PC-3 (cell line): ENCODE measurements around the gene ZNF213. TPM values are rescaled to one million over a fixed set of nuclear protein-coding genes. Genes with fewer than 3 reads are reported as not detected.

Experiments
- ATAC-seq: fragments of 200-7000 bp; cut with Tn5 transposase; 2 replicates; pipeline ENCODE4 v1.9.1; 2020; ENCODE audit warnings: mild to moderate bottlenecking, moderate library complexity
- BruUV-seq: library from RNA; stranded (reverse); fragments of 400-500 nt; replicated peaks from 2 replicates; lab custom pipeline; 2021; lab: Mats Ljungman, UMichigan
- CTCF ChIA-PET: fragments of 300-600 bp; sonication (Branson Sonifier 250); formaldehyde crosslinking; loops from one replicate; lab custom pipeline; 2022; ENCODE audit warnings: antibody characterized with exemption; lab: Charles Lee
- POLR2A ChIA-PET: fragments of 300-600 bp; sonication (Branson Sonifier 250); formaldehyde crosslinking; loops from one replicate; lab custom pipeline; 2022; ENCODE audit warnings: antibody characterized with exemption; ENCODE audit not compliant: unreplicated experiment; lab: Charles Lee
- DNase-seq: peaks from one replicate; pipeline ENCODE4 v3.0.0-alpha.2; 2015
- H2AFZ ChIP-seq: fragments of 300-600 bp; sonication (generic); 2 replicates; pipeline ENCODE4 v1.6.0; 2016; ENCODE audit warnings: antibody characterized with exemption, low read length
- H3F3A ChIP-seq: fragments of 300-600 bp; sonication (generic); one replicate; pipeline ENCODE4 v1.6.0; 2017; ENCODE audit warnings: antibody characterized with exemption, low read length, control low read depth, mild to moderate bottlenecking; ENCODE audit not compliant: unreplicated experiment
- H3K27ac ChIP-seq: fragments of 300-600 bp; sonication (generic); 2 replicates; pipeline ENCODE4 v1.5.1; 2016; ENCODE audit warnings: mild to moderate bottlenecking, low read length
- H3K27me3 ChIP-seq: fragments of 300-600 bp; sonication (generic); 2 replicates; pipeline ENCODE4 v1.6.1; 2016; ENCODE audit warnings: low read length, mixed read lengths
- H3K36me3 ChIP-seq: fragments of 300-600 bp; sonication (generic); 2 replicates; pipeline ENCODE4 v1.6.1; 2016; ENCODE audit warnings: low read depth, mixed run types, low read length, mixed read lengths
- H3K4me1 ChIP-seq: fragments of 300-600 bp; sonication (generic); 2 replicates; pipeline ENCODE4 v1.5.1; 2016; ENCODE audit warnings: low read length; ENCODE audit not compliant: insufficient read depth
- H3K4me2 ChIP-seq: fragments of 300-600 bp; sonication (generic); 2 replicates; pipeline ENCODE4 v1.6.0; 2016; ENCODE audit warnings: low read length
- H3K4me3 ChIP-seq: fragments of 300-600 bp; sonication (generic); 2 replicates; pipeline ENCODE4 v1.5.1; 2016; ENCODE audit warnings: mild to moderate bottlenecking, low read length, mixed read lengths
- H3K79me2 ChIP-seq: fragments of 300-600 bp; sonication (generic); 2 replicates; pipeline ENCODE4 v1.6.1; 2017; ENCODE audit warnings: low read length, mixed read lengths
- H3K9ac ChIP-seq: fragments of 300-600 bp; sonication (generic); 2 replicates; pipeline ENCODE4 v1.6.0; 2016; ENCODE audit warnings: mild to moderate bottlenecking, low read length
- H3K9me2 ChIP-seq: fragments of 300-600 bp; sonication (generic); replicated peaks from 2 replicates; pipeline ENCODE4 v1.6.1; 2016; ENCODE audit warnings: mixed run types, low read length, mixed read lengths
- H3K9me3 ChIP-seq: fragments of 300-600 bp; sonication (generic); 2 replicates; pipeline ENCODE4 v1.6.1; 2016; ENCODE audit warnings: low read length, mixed read lengths
- H4K20me1 ChIP-seq: fragments of 300-600 bp; sonication (generic); 2 replicates; pipeline ENCODE4 v1.6.1; 2016; ENCODE audit warnings: low read length, mixed read lengths
- EZH2 ChIP-seq: fragments of 300-600 bp; sonication (generic); IDR thresholded peaks from one replicate; pipeline ENCODE4 v1.6.1; 2017; ENCODE audit warnings: antibody characterized with exemption, mild to moderate bottlenecking, low read length; ENCODE audit not compliant: unreplicated experiment
- EZH2phosphoT487 ChIP-seq: fragments of 300-600 bp; sonication (generic); IDR thresholded peaks from 2 replicates; pipeline ENCODE4 v1.6.1; 2018; ENCODE audit warnings: mild to moderate bottlenecking, antibody characterized with exemption, low read length, borderline replicate concordance
- intact Hi-C: fragments of 100-400 bp; cut with micrococcal nuclease; formaldehyde crosslinking; loops from 2 replicates; pipeline ENCODE4 v1.9.0; 2023
- total RNA-seq: library from RNA; depleted of rRNA; stranded (reverse); fragments of >200 nt; gene quantifications from 2 replicates; pipeline ENCODE4 v1.2.3, GENCODE V29; 2014
- TF ChIP-seq, protein P1 (sequence below): fragments of 300-600 bp; sonication (generic); conservative IDR thresholded peaks from 2 replicates; pipeline ENCODE4 v1.5.1; 2017; ENCODE audit warnings: antibody characterized with exemption, low read depth, mild to moderate bottlenecking, low read length

The ZNF213 gene
- total RNA-seq, 1 experiment from 2014 or later, result 3.6 TPM

DNA sequence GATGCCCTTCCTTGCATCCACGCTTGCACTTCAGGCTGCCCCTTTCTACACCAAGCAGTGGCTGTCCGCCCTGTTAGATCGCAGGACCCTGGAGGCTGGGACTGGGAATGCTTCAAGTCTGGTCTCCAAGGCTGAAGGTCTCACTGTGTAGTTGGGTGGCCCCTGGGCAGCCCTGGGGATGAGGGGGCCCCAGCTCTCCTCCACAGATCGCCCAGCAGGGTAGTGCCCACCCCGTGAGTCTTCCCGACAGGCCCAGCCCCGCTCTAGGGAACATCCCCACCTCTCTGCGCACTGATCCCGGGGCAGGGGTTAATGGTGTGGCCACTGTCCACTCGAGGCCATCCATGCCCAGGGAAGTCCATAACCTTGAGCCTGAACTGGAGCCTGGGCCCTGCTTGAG, 10.3 kb downstream of the ZNF213 start:
- Histone ChIP-seq H3K79me2 (no peaks in the 10 kb centered on the region), H3K4me1 (peaks cover 9% of the 10 kb centered on the region; the same call in 1 of the 2 replicates), H3K27ac (no peak overlapping the region), H3F3A (no peaks in the 10 kb centered on the region), H3K9me2 (no peaks in the 10 kb centered on the region), H3K36me3 (no peaks in the 10 kb centered on the region), H2AFZ (no peak overlapping the region), H4K20me1 (no peaks in the 10 kb centered on the region), H3K9me3 (no peaks in the 10 kb centered on the region), H3K4me3 (no peak overlapping the region), H3K9ac (no peak overlapping the region), H3K27me3 (no peaks in the 10 kb centered on the region), H3K4me2 (no peak overlapping the region)
- no peak for DNase-seq
- no TSS peak for BruUV-seq
- TF ChIP-seq EZH2phosphoT487 (no peak), EZH2 (no peak)
- TF ChIP-seq, protein P1, sequence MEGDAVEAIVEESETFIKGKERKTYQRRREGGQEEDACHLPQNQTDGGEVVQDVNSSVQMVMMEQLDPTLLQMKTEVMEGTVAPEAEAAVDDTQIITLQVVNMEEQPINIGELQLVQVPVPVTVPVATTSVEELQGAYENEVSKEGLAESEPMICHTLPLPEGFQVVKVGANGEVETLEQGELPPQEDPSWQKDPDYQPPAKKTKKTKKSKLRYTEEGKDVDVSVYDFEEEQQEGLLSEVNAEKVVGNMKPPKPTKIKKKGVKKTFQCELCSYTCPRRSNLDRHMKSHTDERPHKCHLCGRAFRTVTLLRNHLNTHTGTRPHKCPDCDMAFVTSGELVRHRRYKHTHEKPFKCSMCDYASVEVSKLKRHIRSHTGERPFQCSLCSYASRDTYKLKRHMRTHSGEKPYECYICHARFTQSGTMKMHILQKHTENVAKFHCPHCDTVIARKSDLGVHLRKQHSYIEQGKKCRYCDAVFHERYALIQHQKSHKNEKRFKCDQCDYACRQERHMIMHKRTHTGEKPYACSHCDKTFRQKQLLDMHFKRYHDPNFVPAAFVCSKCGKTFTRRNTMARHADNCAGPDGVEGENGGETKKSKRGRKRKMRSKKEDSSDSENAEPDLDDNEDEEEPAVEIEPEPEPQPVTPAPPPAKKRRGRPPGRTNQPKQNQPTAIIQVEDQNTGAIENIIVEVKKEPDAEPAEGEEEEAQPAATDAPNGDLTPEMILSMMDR, result no peak
- POLR2A ChIA-PET, result no interaction called here
- intact Hi-C loops, result no loop called here
- CTCF ChIA-PET, result no interaction called here
- no peak for ATAC-seq

DNA sequence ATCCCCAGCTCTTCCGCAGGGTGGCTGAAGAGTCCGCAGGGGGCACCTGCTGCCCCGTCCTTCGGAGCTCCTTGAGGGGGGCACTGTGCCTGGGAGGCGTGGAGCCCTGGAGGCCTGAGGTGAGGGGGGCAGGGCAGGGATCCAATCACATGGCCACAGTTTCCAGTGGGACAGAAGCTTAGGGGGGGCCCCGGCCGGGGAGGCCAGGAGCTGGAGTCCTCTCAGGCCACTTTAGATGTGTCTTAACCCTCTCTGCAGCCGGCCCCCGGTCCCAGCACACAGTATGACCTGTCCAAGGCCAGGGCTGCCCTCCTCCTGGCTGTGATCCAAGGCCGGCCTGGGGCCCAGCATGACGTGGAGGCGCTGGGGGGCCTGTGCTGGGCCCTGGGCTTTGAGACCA, 10.8 kb downstream of the ZNF213 start:
- POLR2A ChIA-PET, result no interaction called here
- no peaks in the 10 kb centered on the region for H3K27me3 ChIP-seq
- no peak overlapping the region for H3K27ac ChIP-seq
- ATAC-seq (no peak), DNase-seq (no peak)
- no peak for TF ChIP-seq EZH2
- TF ChIP-seq EZH2phosphoT487, result no peak
- TF ChIP-seq, protein P1, result no peak
- no peaks in the 10 kb centered on the region for H3F3A ChIP-seq
- no peak overlapping the region for H3K4me3 ChIP-seq
- H3K9ac ChIP-seq, result no peak overlapping the region
- peaks cover 9% of the 10 kb centered on the region; the same call in 1 of the 2 replicates for H3K4me1 ChIP-seq
- no peaks in the 10 kb centered on the region for H3K79me2 ChIP-seq
- H3K4me2 ChIP-seq, result no peak overlapping the region
- H3K9me3 ChIP-seq, result no peaks in the 10 kb centered on the region
- no peaks in the 10 kb centered on the region for H4K20me1 ChIP-seq
- CTCF ChIA-PET, result no interaction called here
- intact Hi-C loops, result no loop called here
- no peaks in the 10 kb centered on the region for H3K36me3 ChIP-seq
- H3K9me2 ChIP-seq, result no peaks in the 10 kb centered on the region
- BruUV-seq, result no TSS peak
- H2AFZ ChIP-seq, result no peak overlapping the region

DNA sequence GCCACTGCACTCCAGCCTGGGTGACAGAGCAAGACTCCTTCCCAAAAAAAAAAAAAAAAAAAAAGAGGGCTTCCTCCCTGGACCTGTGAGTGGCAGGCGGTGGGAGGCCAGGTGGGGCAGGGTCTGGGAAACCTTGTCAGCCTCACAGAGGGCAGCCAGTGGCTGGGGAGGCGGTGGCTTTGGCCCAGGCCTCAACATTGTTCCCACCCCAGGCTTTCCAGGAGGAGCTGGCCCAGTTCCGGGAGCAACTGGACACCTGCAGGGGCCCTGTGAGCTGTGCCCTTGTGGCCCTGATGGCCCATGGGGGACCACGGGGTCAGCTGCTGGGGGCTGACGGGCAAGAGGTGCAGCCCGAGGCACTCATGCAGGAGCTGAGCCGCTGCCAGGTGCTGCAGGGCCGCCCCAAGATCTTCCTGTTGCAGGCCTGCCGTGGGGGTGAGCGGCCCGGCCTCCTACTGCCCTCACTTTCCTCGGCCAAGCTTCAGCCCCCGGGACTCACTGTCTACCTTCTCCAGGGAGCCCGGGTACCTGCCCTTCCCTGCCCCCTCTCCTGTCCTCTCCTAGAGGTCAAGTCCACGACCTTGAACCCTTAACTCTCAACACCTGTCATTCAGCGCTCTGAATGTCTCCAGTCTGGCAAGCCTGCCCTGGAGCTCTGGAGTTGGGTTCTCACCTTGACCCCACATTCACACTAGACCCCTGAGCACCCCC, 12.4 kb downstream of the ZNF213 start:
- no peaks in the 10 kb centered on the region for H4K20me1 ChIP-seq
- no peaks in the 10 kb centered on the region for H3K36me3 ChIP-seq
- TF ChIP-seq EZH2phosphoT487 (no peak), EZH2 (no peak)
- TF ChIP-seq, protein P1, result no peak
- POLR2A ChIA-PET, result no interaction called here
- no peak overlapping the region for H3K4me3 ChIP-seq
- intact Hi-C loops, result no loop called here
- H3K27ac ChIP-seq, result no peak overlapping the region
- H3K9ac ChIP-seq, result no peak overlapping the region
- peaks cover 9% of the 10 kb centered on the region; the same call in 1 of the 2 replicates for H3K4me1 ChIP-seq
- no peaks in the 10 kb centered on the region for H3K9me3 ChIP-seq
- no TSS peak for BruUV-seq
- no peaks in the 10 kb centered on the region for H3K79me2 ChIP-seq
- no peak overlapping the region for H3K4me2 ChIP-seq
- H3K9me2 ChIP-seq, result no peaks in the 10 kb centered on the region
- no peaks in the 10 kb centered on the region for H3K27me3 ChIP-seq
- DNase-seq, result no peak
- no peak overlapping the region for H2AFZ ChIP-seq
- ATAC-seq, result no peak
- no peaks in the 10 kb centered on the region for H3F3A ChIP-seq
- CTCF ChIA-PET, result no interaction called here
